ENCODE data around the gene MSH2. TPM values are rescaled to one million over a fixed set of nuclear protein-coding genes. Genes with fewer than 3 reads are reported as not detected.

MSH2 gene
- total and polyA plus RNA-seq, 2 of the 13 experiments (the other 11 are each of a cell fraction or from before 2014, with no cell fraction given) = 19.9 to 76.3 TPM

GRCh38 chr2:47402805-47403608, at the start of gene MSH2 (continued):
- TF ChIP-seq IKZF5 (CRISPR knock-in tag; IDR thresholded peaks at IDR 0.05) (peak; percentile 38), NCOA5 (CRISPR knock-in tag; IDR thresholded peaks at IDR 0.05) (no peak), ZNF567 (CRISPR knock-in tag; IDR thresholded peaks at IDR 0.05; ENCODE audit: borderline replicate concordance) (no peak), SIN3B (IDR thresholded peaks at IDR 0.05; ENCODE audit: low read length) (no peak), BRCA1 (CRISPR knock-in tag; IDR thresholded peaks at IDR 0.05) (no peak), ASH2L (IDR thresholded peaks at IDR 0.05; ENCODE audit: insufficient read length, low read depth, low read length) (peak; percentile 66), NFATC3 (CRISPR knock-in tag; IDR thresholded peaks at IDR 0.05) (peak; percentile 32; the same call in 1 of the 2 replicates), HOXA5 (CRISPR knock-in tag; IDR thresholded peaks at IDR 0.05) (peak; percentile 84), THAP8 (CRISPR knock-in tag; IDR thresholded peaks at IDR 0.05; ENCODE audit: borderline replicate concordance) (no peak), ZNF850 (CRISPR knock-in tag; conservative IDR thresholded peaks at IDR 0.05) (no peak), SMARCE1 (IDR thresholded peaks at IDR 0.05; ENCODE audit: borderline replicate concordance) (no peak), RFXANK (CRISPR knock-in tag; IDR thresholded peaks at IDR 0.05) (peak; percentile 56; the same call in 1 of the 2 replicates), RFX3 (CRISPR knock-in tag; IDR thresholded peaks at IDR 0.05) (peak; percentile 50; the same call in 1 of the 2 replicates), SOX6 (IDR thresholded peaks at IDR 0.05) (no peak), SOX6 (CRISPR knock-in tag; IDR thresholded peaks at IDR 0.05) (peak; percentile 83), ARID2 (CRISPR knock-in tag; IDR thresholded peaks at IDR 0.05; ENCODE audit: borderline replicate concordance) (peak; percentile 99), SKI (IDR thresholded peaks at IDR 0.05; ENCODE audit: partially characterized antibody) (no peak), ZNF580 (CRISPR knock-in tag; IDR thresholded peaks at IDR 0.05; ENCODE audit: borderline replicate concordance, low read depth) (peak; percentile 87; the same call in 1 of the 2 replicates), ZFP91 (CRISPR knock-in tag; IDR thresholded peaks at IDR 0.05; ENCODE audit: borderline replicate concordance) (peak; percentile 94), ZNF678 (CRISPR knock-in tag; IDR thresholded peaks at IDR 0.05) (0 out of 2 replicates have a peak, but pooled peaks have one; percentile 81), MTA1 (CRISPR knock-in tag; IDR thresholded peaks at IDR 0.05; ENCODE audit: borderline replicate concordance) (peak; percentile 94), ZBTB14 (CRISPR knock-in tag; IDR thresholded peaks at IDR 0.05) (peak; percentile 79), GMEB2 (CRISPR knock-in tag; IDR thresholded peaks at IDR 0.05; ENCODE audit: low read depth) (peak; percentile 87), DPF2 (CRISPR knock-in tag; IDR thresholded peaks at IDR 0.05; ENCODE audit: borderline replicate concordance, low read depth) (0 out of 2 replicates have a peak, but pooled peaks have one; percentile 13)
